ENCODE measurements around the gene MEIS3. TPM values are rescaled to one million over a fixed set of nuclear protein-coding genes. Genes with fewer than 3 reads are reported as not detected.

MEIS3 gene
- total and polyA plus RNA-seq, 5 experiments from 2014 or later: not detected

- peaks cover 0 to 3% (median 0%) of the 10 kb centered on the region in 9 donors for H3K9me3 Mint-ChIP-seq
- ATAC-seq (peak in 1 of 2 donors; percentile 20), DNase-seq (no peak)
- peaks cover 16 to 64% (median 49%) of the 10 kb centered on the region in 5 donors for H3K27me3 Mint-ChIP-seq
- no peaks in the 10 kb centered on the region for H3K36me3 Mint-ChIP-seq
- peaks cover 37 to 64% (median 53%) of the 10 kb centered on the region in 4 donors for H3K4me1 Mint-ChIP-seq
- H3K27ac Mint-ChIP-seq: peak overlapping the region in 2 of 10 donors; percentile 24 to 71
- peak overlapping the region; percentile 20 to 89 (median 78) for H3K4me3 Mint-ChIP-seq
- POLR2A ChIA-PET: interaction anchor here (1.0 to 2.0 kb wide), 5 partner anchors 9 to 298 kb away, joined by 3 to 7 read pairs (median 3); partner anchors contain the start of gene NOP53
Observed at GRCh38 chr19:47446534-47447469, 27.5 kb upstream of the MEIS3 start.

- DNase-seq: peak; percentile 54 to 86 (median 76)
- Mint-ChIP-seq H3K36me3 (no peaks in the 10 kb centered on the region), H3K4me1 (peaks cover 39 to 64% (median 53%) of the 10 kb centered on the region in 4 donors), H3K4me3 (peak overlapping the region; percentile 55 to 91 (median 78)), H3K9me3 (peaks cover 0 to 3% (median 0%) of the 10 kb centered on the region in 9 donors), H3K27ac (peak overlapping the region in 3 of 10 donors; percentile 71 to 89 (median 88)), H3K27me3 (peaks cover 20 to 72% (median 53%) of the 10 kb centered on the region in 5 donors)
- ATAC-seq: peak; percentile 83
- POLR2A ChIA-PET: interaction anchor here (0.5 to 2.0 kb wide), 7 partner anchors 9 to 299 kb away, joined by 3 to 7 read pairs (median 3); partner anchors contain the start of gene NOP53
Observed at GRCh38 chr19:47445937-47446402, 26.6 kb upstream of the MEIS3 start.

GRCh38 chr19:47445527-47445926, 26.2 kb upstream of the MEIS3 start:
- peaks cover 39 to 64% (median 53%) of the 10 kb centered on the region in 4 donors for H3K4me1 Mint-ChIP-seq
- H3K4me3 Mint-ChIP-seq: peak overlapping the region; percentile 55 to 91 (median 78)
- ATAC-seq (no peak), DNase-seq (no peak)
- H3K36me3 Mint-ChIP-seq: no peaks in the 10 kb centered on the region
- peak overlapping the region in 3 of 10 donors; percentile 80 to 89 (median 88) for H3K27ac Mint-ChIP-seq
- POLR2A ChIA-PET: interaction anchor here (0.5 to 2.0 kb wide), 7 partner anchors 9 to 300 kb away, joined by 3 to 7 read pairs (median 3); partner anchors contain the start of gene NOP53
- peaks cover 0 to 3% (median 0%) of the 10 kb centered on the region in 9 donors for H3K9me3 Mint-ChIP-seq
- H3K27me3 Mint-ChIP-seq: peaks cover 20 to 76% (median 56%) of the 10 kb centered on the region in 5 donors

GRCh38 chr19:47444388-47444821, 25.1 kb upstream of the MEIS3 start:
- Mint-ChIP-seq H3K27me3 (peaks cover 24 to 88% (median 63%) of the 10 kb centered on the region in 5 donors), H3K4me3 (peak overlapping the region; percentile 30 to 91 (median 64)), H3K9me3 (peaks cover 0 to 3% (median 0%) of the 10 kb centered on the region in 9 donors), H3K27ac (no peak overlapping the region), H3K36me3 (no peaks in the 10 kb centered on the region), H3K4me1 (peaks cover 41 to 64% (median 51%) of the 10 kb centered on the region in 4 donors)
- peak; percentile 19 to 29 for ATAC-seq
- peak; percentile 22 to 76 (median 44) for DNase-seq
- POLR2A ChIA-PET: interaction anchor here (2.0 kb wide), 1 partner anchor 16 kb away, joined by 7 read pairs; no protein-coding TSS in a partner anchor

- H3K9me3 Mint-ChIP-seq: peaks cover 0 to 3% (median 0%) of the 10 kb centered on the region in 9 donors
- H3K4me1 Mint-ChIP-seq: peaks cover 42 to 55% (median 48%) of the 10 kb centered on the region in 4 donors
- POLR2A ChIA-PET: no interaction called here
- DNase-seq: no peak
- no peaks in the 10 kb centered on the region for H3K36me3 Mint-ChIP-seq
- peaks cover 30 to 92% (median 69%) of the 10 kb centered on the region in 5 donors for H3K27me3 Mint-ChIP-seq
- peak overlapping the region in 2 of 10 donors; percentile 11 to 66 for H3K27ac Mint-ChIP-seq
- no peak for ATAC-seq
- H3K4me3 Mint-ChIP-seq: peak overlapping the region in 6 of 10 donors; percentile 2 to 52 (median 24)
Observed at GRCh38 chr19:47443331-47443730, 24.0 kb upstream of the MEIS3 start.

GRCh38 chr19:47438793-47439220, 19.5 kb upstream of the MEIS3 start:
- Mint-ChIP-seq H3K36me3 (no peaks in the 10 kb centered on the region), H3K9me3 (no peaks in the 10 kb centered on the region), H3K4me3 (no peak overlapping the region), H3K4me1 (peaks cover 17 to 28% (median 27%) of the 10 kb centered on the region in 4 donors), H3K27me3 (peaks cover 29 to 86% (median 59%) of the 10 kb centered on the region in 5 donors), H3K27ac (no peak overlapping the region)
- DNase-seq (no peak), ATAC-seq (no peak)
- POLR2A ChIA-PET: no interaction called here

GRCh38 chr19:47437500-47437899, 18.2 kb upstream of the MEIS3 start:
- Mint-ChIP-seq H3K4me3 (no peak overlapping the region), H3K27me3 (peaks cover 24 to 75% (median 48%) of the 10 kb centered on the region in 5 donors), H3K9me3 (no peaks in the 10 kb centered on the region), H3K4me1 (peaks cover 7 to 21% (median 19%) of the 10 kb centered on the region in 4 donors), H3K36me3 (no peaks in the 10 kb centered on the region), H3K27ac (peak overlapping the region in 2 of 10 donors; percentile 53 to 55)
- no peak for DNase-seq
- no peak for ATAC-seq
- POLR2A ChIA-PET: interaction anchor here (1.5 kb wide), 1 partner anchor 78 kb away, joined by 6 read pairs; no protein-coding TSS in a partner anchor

- H3K9me3 Mint-ChIP-seq: no peaks in the 10 kb centered on the region
- ATAC-seq: peak; percentile 97 to 98
- H3K27ac Mint-ChIP-seq: peak overlapping the region in 2 of 10 donors; percentile 37 to 53
- H3K36me3 Mint-ChIP-seq: no peaks in the 10 kb centered on the region
- peaks cover 27 to 75% (median 46%) of the 10 kb centered on the region in 5 donors for H3K27me3 Mint-ChIP-seq
- H3K4me1 Mint-ChIP-seq: peaks cover 9 to 26% (median 20%) of the 10 kb centered on the region in 4 donors
- peak overlapping the region in 3 of 10 donors; percentile 3 to 44 (median 24) for H3K4me3 Mint-ChIP-seq
- DNase-seq: peak; percentile 69 to 90 (median 82)
- POLR2A ChIA-PET: interaction anchor here (0.6 to 1.5 kb wide), 7 partner anchors 9 to 308 kb away, joined by 3 to 6 read pairs (median 4); no protein-coding TSS in a partner anchor
Observed at GRCh38 chr19:47436712-47437401, 17.5 kb upstream of the MEIS3 start.

- peak overlapping the region in 4 of 10 donors; percentile 25 to 53 (median 40) for H3K27ac Mint-ChIP-seq
- peak overlapping the region in 4 of 10 donors; percentile 33 to 65 (median 43) for H3K4me3 Mint-ChIP-seq
- peaks cover 9 to 26% (median 19%) of the 10 kb centered on the region in 4 donors for H3K4me1 Mint-ChIP-seq
Observed at GRCh38 chr19:47435883-47436417, 16.6 kb upstream of the MEIS3 start.

GRCh38 chr19:47435196-47435595, 15.9 kb upstream of the MEIS3 start:
- ATAC-seq (no peak), DNase-seq (no peak)
- Mint-ChIP-seq H3K4me1 (peaks cover 11 to 30% (median 21%) of the 10 kb centered on the region in 4 donors), H3K9me3 (no peaks in the 10 kb centered on the region), H3K27ac (peak overlapping the region in 1 of 10 donors; percentile 60), H3K36me3 (peaks cover 0 to 1% (median 0%) of the 10 kb centered on the region in 3 donors), H3K4me3 (peak overlapping the region in 9 of 10 donors; percentile 19 to 63 (median 44)), H3K27me3 (peaks cover 26 to 73% (median 44%) of the 10 kb centered on the region in 5 donors)
- POLR2A ChIA-PET: no interaction called here

More at GRCh38 chr19:47435883-47436417, 16.6 kb upstream of the MEIS3 start:
- no peaks in the 10 kb centered on the region for H3K9me3 Mint-ChIP-seq
- DNase-seq (no peak), ATAC-seq (no peak)
- H3K36me3 Mint-ChIP-seq: peaks cover 0 to 1% (median 0%) of the 10 kb centered on the region in 3 donors
- POLR2A ChIA-PET: interaction anchor here (1.0 to 1.2 kb wide), 4 partner anchors 12 to 309 kb away, joined by 3 to 4 read pairs (median 4); no protein-coding TSS in a partner anchor
- H3K27me3 Mint-ChIP-seq: peaks cover 26 to 73% (median 43%) of the 10 kb centered on the region in 5 donors

- POLR2A ChIA-PET: interaction anchor here (1.1 to 1.9 kb wide), 2 partner anchors 265 to 274 kb away, joined by 4 read pairs; no protein-coding TSS in a partner anchor
Observed at GRCh38 chr19:47434088-47434487, 14.8 kb upstream of the MEIS3 start.

More at GRCh38 chr19:47434088-47434487, 14.8 kb upstream of the MEIS3 start:
- Mint-ChIP-seq H3K4me1 (peaks cover 16 to 39% (median 26%) of the 10 kb centered on the region in 4 donors), H3K36me3 (peaks cover 0 to 4% (median 1%) of the 10 kb centered on the region in 3 donors), H3K9me3 (no peaks in the 10 kb centered on the region), H3K27me3 (peaks cover 23 to 71% (median 43%) of the 10 kb centered on the region in 5 donors), H3K4me3 (no peak overlapping the region), H3K27ac (peak overlapping the region in 1 of 10 donors; percentile 3)
- no peak for DNase-seq
- no peak for ATAC-seq

All from naive thymus-derived CD8-positive, alpha-beta T cell (primary cell).